Activated naive CD8-positive, alpha-beta T cell treated with anti-CD3 and anti-CD28 coated beads, Interleukin-2, amount 50 U/mL, for 24 hours (primary cell): Measurements from ENCODE around the gene SPDEF.

Source experiments
- ATAC-seq: fragments of 150-1000 bp; cut with Tn5 transposase; one replicate; pipeline ENCODE4 v1.10.0; 2021
- DNase-seq: peaks from one replicate; pipeline ENCODE4 v3.0.0; 2021
- H3K27ac Mint-ChIP-seq: one replicate; pipeline ENCODE4 v1.8.0; 2021; ENCODE audit warnings: mild to moderate bottlenecking, mixed read lengths
- H3K27me3 Mint-ChIP-seq: one replicate; pipeline ENCODE4 v1.8.0; 2021; ENCODE audit warnings: mixed read lengths
- H3K36me3 Mint-ChIP-seq: one replicate; pipeline ENCODE4 v1.8.0; 2021; ENCODE audit warnings: low read depth, mixed read lengths
- H3K4me1 Mint-ChIP-seq: one replicate; pipeline ENCODE4 v1.8.0; 2021; ENCODE audit warnings: mixed read lengths
- H3K4me3 Mint-ChIP-seq: one replicate; pipeline ENCODE4 v1.8.0; 2021; ENCODE audit warnings: mild to moderate bottlenecking, moderate library complexity, mixed read lengths
- H3K9me3 Mint-ChIP-seq: one replicate; pipeline ENCODE4 v1.8.0; 2021; ENCODE audit warnings: mixed read lengths

Gene SPDEF

GRCh38 chr6:34536251-34536958, 19.7 kb downstream of the SPDEF start:
- Mint-ChIP-seq H3K36me3 (no peaks in the 10 kb centered on the region), H3K4me1 (no peaks in the 10 kb centered on the region), H3K27ac (no peak overlapping the region), H3K9me3 (no peaks in the 10 kb centered on the region), H3K4me3 (no peak overlapping the region), H3K27me3 (no peaks in the 10 kb centered on the region)
- no peak for ATAC-seq
- no peak for DNase-seq

GRCh38 chr6:34535646-34536045, 20.5 kb downstream of the SPDEF start:
- Mint-ChIP-seq H3K27ac (no peak overlapping the region), H3K4me1 (no peaks in the 10 kb centered on the region)

GRCh38 chr6:34535199-34535598, 20.9 kb downstream of the SPDEF start:
- H3K27me3 Mint-ChIP-seq: no peaks in the 10 kb centered on the region
- no peak overlapping the region for H3K4me3 Mint-ChIP-seq
- no peaks in the 10 kb centered on the region for H3K9me3 Mint-ChIP-seq
- no peaks in the 10 kb centered on the region for H3K36me3 Mint-ChIP-seq
- H3K27ac Mint-ChIP-seq: no peak overlapping the region
- no peaks in the 10 kb centered on the region for H3K4me1 Mint-ChIP-seq
- DNase-seq (no peak), ATAC-seq (no peak)

More at GRCh38 chr6:34535646-34536045, 20.5 kb downstream of the SPDEF start:
- H3K36me3 Mint-ChIP-seq: no peaks in the 10 kb centered on the region
- ATAC-seq (no peak), DNase-seq (no peak)
- H3K4me3 Mint-ChIP-seq: no peak overlapping the region
- H3K27me3 Mint-ChIP-seq: no peaks in the 10 kb centered on the region
- no peaks in the 10 kb centered on the region for H3K9me3 Mint-ChIP-seq

DNA sequence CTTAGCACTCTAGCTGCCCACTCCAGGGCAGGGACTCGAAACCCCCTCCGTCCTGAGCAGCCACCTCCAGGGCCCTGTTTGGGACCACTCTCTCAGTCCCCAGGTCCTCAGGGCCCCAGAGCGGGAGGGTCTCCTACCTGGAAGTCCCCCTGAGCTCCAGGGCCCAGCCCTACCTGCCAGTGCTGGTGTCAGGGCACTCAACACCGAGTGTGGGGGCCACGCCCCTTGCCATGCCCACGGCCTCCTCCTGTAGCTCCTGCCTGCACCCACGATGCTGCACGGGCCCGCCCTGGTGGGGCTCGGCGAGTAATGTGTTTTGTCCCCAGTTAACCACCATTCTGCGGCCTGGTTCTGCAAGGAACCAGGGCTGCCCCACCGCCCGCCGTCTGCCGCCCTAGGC, 21.5 kb downstream of the SPDEF start:
- DNase-seq (no peak), ATAC-seq (no peak)
- no peaks in the 10 kb centered on the region for H3K36me3 Mint-ChIP-seq
- no peak overlapping the region for H3K27ac Mint-ChIP-seq
- H3K9me3 Mint-ChIP-seq: no peaks in the 10 kb centered on the region
- H3K4me3 Mint-ChIP-seq: no peak overlapping the region
- no peaks in the 10 kb centered on the region for H3K27me3 Mint-ChIP-seq
- no peaks in the 10 kb centered on the region for H3K4me1 Mint-ChIP-seq

- Mint-ChIP-seq H3K27ac (no peak overlapping the region), H3K9me3 (no peaks in the 10 kb centered on the region), H3K36me3 (no peaks in the 10 kb centered on the region), H3K4me1 (no peaks in the 10 kb centered on the region), H3K4me3 (no peak overlapping the region), H3K27me3 (no peaks in the 10 kb centered on the region)
- ATAC-seq (no peak), DNase-seq (no peak)
Measured at GRCh38 chr6:34534146-34534545, 22.0 kb downstream of the SPDEF start.

DNA sequence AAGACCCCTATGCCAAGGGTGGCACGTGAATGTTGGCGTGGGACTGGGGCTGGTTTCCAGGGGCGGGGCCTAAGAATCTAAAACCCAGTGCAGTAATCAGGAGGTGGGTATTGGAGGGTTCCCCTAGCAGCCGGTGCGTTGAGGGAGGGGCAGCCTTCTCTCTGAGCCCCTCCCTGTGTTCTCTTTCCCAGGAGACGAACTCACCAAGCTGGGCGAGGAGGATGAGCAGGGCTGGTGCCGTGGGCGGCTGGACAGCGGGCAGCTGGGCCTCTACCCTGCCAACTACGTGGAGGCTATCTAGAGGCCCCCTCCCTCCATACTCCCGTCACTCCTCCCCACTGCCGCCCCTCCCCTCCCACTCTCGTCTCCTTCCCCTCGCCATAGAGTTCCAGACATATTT, 23.9 kb downstream of the SPDEF start:
- no peak for ATAC-seq

DNA sequence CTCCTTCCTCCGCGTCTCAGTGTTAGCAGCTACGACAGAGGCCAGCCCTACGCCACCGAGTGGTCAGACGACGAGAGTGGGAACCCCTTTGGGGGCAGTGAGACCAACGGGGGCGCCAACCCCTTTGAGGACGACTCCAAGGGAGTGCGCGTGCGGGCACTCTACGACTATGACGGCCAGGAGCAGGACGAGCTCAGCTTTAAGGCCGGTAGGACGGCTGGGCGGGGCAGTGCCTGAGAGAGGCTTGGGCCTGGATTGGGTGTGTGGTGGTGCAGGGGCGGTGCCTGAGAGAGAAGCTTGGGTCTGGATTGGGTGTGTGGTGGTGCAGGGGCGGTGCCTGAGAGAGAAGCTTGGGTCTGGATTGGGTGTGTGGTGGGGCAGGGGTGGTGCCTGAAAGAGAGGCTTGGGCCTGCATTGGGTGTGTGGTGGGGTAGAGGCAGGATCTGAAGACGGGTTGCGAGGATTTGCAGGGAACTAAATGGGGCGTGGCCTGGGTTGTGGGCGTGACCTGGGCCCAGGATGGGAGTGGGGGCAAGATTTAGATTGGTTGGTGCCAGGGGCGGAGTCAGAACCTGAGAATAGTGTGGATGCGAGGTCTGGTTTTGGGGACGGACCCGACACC, 24.4 kb downstream of the SPDEF start:
- DNase-seq: peak; percentile 13
- H3K36me3 Mint-ChIP-seq: no peaks in the 10 kb centered on the region
- no peaks in the 10 kb centered on the region for H3K27me3 Mint-ChIP-seq
- H3K27ac Mint-ChIP-seq: no peak overlapping the region
- peaks cover 6% of the 10 kb centered on the region for H3K4me1 Mint-ChIP-seq
- ATAC-seq: peak; percentile 14
- no peak overlapping the region for H3K4me3 Mint-ChIP-seq
- H3K9me3 Mint-ChIP-seq: no peaks in the 10 kb centered on the region

More for the DNA sequence above, 23.9 kb downstream of the SPDEF start:
- no peak overlapping the region for H3K27ac Mint-ChIP-seq
- H3K4me3 Mint-ChIP-seq: no peak overlapping the region
- no peak for DNase-seq
- no peaks in the 10 kb centered on the region for H3K9me3 Mint-ChIP-seq
- no peaks in the 10 kb centered on the region for H3K27me3 Mint-ChIP-seq
- peaks cover 6% of the 10 kb centered on the region for H3K4me1 Mint-ChIP-seq
- H3K36me3 Mint-ChIP-seq: no peaks in the 10 kb centered on the region

DNA sequence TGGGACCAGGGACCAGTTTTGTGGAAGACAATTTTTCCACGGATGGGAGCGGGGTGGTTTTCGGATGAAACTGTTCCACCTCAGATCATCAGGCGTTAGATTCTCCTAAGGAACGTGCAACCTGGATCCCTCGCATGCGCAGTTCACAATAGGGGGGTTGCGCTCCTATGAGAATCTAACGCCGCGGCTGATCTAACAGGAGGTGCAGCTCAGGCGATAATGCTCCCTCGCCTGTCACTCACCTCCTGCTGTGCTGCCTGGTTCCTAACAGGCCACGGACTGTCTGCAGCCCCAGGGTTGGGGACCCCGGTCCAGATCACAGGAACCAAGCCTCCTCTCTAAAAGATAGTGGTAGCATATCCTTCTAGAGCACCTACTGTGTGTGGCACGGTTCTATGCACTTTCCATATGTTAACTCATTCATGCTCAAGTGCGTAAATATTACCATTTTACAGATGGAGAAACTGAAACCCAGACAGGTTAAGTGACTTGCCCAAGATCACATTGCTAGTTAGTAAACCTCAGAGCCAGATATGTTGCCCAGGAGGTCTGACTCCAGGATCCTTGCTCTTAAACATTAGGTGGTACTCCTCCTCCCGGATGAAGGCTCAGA, 25.3 kb downstream of the SPDEF start:
- DNase-seq (no peak), ATAC-seq (no peak)
- Mint-ChIP-seq H3K4me3 (no peak overlapping the region), H3K27ac (no peak overlapping the region), H3K4me1 (peaks cover 6% of the 10 kb centered on the region), H3K36me3 (no peaks in the 10 kb centered on the region), H3K27me3 (no peaks in the 10 kb centered on the region), H3K9me3 (no peaks in the 10 kb centered on the region)

GRCh38 chr6:34529665-34530327, 26.3 kb downstream of the SPDEF start:
- Mint-ChIP-seq H3K27ac (no peak overlapping the region), H3K9me3 (no peaks in the 10 kb centered on the region), H3K4me3 (no peak overlapping the region), H3K4me1 (peaks cover 6% of the 10 kb centered on the region), H3K36me3 (no peaks in the 10 kb centered on the region), H3K27me3 (no peaks in the 10 kb centered on the region)
- no peak for ATAC-seq
- no peak for DNase-seq

DNA sequence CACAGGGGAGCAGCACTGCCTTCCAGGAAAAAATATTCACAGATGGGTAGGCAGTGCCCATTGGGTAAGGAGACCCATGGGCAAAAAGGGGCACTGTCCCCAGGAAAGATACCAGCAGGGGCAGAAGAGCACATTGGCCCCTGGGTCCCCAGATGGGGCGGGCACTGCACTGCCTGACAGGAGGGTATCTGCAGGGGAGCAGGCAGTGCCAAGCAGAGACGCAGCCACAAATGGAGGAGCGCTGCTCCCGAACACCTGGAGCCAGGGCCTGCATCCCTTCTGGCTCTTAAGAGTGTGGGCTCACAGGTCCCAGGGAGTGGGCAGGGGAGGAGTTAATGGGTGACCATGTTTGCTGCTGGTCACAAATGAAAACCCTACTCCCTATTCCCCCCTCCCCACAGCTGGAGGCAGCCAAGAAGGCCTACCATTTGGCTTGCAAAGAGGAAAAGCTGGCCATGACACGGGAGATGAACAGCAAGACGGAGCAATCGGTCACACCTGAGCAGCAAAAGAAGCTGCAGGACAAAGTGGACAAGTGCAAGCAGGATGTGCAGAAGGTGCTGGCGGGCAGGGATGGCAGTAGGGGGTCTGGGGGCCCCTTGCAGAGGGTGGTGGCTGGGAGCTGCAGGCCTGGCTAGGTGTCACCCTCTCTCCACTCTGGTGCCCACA, 27.0 kb downstream of the SPDEF start:
- DNase-seq: no peak
- no peak overlapping the region for H3K27ac Mint-ChIP-seq

DNA sequence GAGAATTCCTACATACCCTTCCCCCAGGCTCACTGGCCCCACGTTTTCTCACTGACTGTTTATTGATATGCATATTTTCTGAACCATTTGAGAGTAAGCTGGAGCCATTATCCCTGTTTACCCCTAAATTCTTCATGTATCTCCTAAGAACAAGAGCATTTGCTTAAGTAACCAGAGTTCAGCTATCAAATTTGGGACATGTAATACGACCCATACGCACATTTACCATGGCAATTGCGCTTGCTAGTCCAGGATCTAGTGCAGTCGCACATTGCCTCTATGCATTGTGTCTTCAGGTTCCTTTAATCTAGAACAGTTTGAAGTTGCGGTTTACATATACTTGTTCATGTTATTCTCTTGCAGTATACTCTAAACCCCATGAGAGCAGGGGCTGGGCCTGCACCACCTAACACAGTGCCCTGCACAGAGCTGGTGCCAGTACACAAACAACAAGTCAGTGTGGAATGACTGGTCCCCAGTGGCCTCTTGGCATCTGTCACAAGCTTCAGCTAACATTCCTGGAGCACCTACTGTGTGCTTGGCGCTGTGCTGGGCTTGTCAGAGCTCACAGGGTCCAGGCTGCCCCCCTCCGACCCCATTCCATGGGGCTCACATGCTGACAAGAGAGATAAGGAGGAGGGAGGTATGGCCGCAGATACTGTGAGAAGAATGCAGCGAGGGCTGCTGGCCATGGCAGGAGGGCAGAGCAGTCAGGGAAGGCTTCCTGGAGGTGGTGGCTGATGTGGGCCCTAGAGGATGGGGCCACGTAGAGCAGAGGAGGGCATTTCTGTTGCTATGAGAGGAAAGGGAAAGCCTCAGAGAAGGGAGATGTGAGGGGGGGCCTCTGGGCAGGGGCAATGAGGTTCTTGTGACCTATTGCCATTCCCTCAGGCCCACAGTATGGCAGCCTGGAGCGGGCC, 28.1 kb downstream of the SPDEF start:
- Mint-ChIP-seq H3K27ac (peak overlapping the region; percentile 6), H3K27me3 (no peaks in the 10 kb centered on the region), H3K9me3 (no peaks in the 10 kb centered on the region), H3K36me3 (no peaks in the 10 kb centered on the region), H3K4me1 (peaks cover 6% of the 10 kb centered on the region), H3K4me3 (peak overlapping the region; percentile 21)
- ATAC-seq (no peak), DNase-seq (no peak)

More for the DNA sequence above, 27.0 kb downstream of the SPDEF start:
- Mint-ChIP-seq H3K4me3 (no peak overlapping the region), H3K9me3 (no peaks in the 10 kb centered on the region), H3K36me3 (no peaks in the 10 kb centered on the region), H3K4me1 (peaks cover 6% of the 10 kb centered on the region), H3K27me3 (no peaks in the 10 kb centered on the region)
- no peak for ATAC-seq

- no peak overlapping the region for H3K27ac Mint-ChIP-seq
Measured at GRCh38 chr6:34526992-34527728, 29.0 kb downstream of the SPDEF start.

More at GRCh38 chr6:34526992-34527728, 29.0 kb downstream of the SPDEF start:
- H3K4me1 Mint-ChIP-seq: peaks cover 6% of the 10 kb centered on the region
- DNase-seq: peak; percentile 97
- H3K27me3 Mint-ChIP-seq: no peaks in the 10 kb centered on the region
- H3K9me3 Mint-ChIP-seq: no peaks in the 10 kb centered on the region
- ATAC-seq: peak; percentile 95
- H3K4me3 Mint-ChIP-seq: peak overlapping the region; percentile 21
- no peaks in the 10 kb centered on the region for H3K36me3 Mint-ChIP-seq
